B cell (primary cell): Measurements from ENCODE around the gene GPR3.

Experiments
- EZH2 ChIP-seq: IDR thresholded peaks from 2 replicates; pipeline ENCODE4 v1.6.1; 2012; ENCODE audit warnings: borderline replicate concordance, low read depth, mild to moderate bottlenecking, moderate library complexity, low read length; ENCODE audit not compliant: insufficient read depth, poor library complexity, severe bottlenecking
- TF ChIP-seq, protein P1 (sequence below): fragments of 200-600 bp; IDR thresholded peaks from one replicate; pipeline ENCODE4 v1.8.0; 2022; ENCODE audit warnings: antibody characterized with exemption, mild to moderate bottlenecking

DNA sequence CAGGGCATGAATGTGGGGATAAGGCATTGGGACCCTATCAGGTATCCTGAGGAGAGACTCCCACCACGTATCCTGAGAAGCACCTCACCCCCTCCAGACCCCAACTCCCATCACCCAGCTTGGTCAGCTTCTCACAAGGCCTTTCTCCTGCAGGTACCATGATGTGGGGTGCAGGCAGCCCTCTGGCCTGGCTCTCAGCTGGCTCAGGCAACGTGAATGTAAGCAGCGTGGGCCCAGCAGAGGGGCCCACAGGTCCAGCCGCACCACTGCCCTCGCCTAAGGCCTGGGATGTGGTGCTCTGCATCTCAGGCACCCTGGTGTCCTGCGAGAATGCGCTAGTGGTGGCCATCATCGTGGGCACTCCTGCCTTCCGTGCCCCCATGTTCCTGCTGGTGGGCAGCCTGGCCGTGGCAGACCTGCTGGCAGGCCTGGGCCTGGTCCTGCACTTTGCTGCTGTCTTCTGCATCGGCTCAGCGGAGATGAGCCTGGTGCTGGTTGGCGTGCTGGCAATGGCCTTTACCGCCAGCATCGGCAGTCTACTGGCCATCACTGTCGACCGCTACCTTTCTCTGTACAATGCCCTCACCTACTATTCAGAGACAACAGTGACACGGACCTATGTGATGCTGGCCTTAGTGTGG lies 1.3 kb downstream of the GPR3 start:
- TF ChIP-seq, protein P1, sequence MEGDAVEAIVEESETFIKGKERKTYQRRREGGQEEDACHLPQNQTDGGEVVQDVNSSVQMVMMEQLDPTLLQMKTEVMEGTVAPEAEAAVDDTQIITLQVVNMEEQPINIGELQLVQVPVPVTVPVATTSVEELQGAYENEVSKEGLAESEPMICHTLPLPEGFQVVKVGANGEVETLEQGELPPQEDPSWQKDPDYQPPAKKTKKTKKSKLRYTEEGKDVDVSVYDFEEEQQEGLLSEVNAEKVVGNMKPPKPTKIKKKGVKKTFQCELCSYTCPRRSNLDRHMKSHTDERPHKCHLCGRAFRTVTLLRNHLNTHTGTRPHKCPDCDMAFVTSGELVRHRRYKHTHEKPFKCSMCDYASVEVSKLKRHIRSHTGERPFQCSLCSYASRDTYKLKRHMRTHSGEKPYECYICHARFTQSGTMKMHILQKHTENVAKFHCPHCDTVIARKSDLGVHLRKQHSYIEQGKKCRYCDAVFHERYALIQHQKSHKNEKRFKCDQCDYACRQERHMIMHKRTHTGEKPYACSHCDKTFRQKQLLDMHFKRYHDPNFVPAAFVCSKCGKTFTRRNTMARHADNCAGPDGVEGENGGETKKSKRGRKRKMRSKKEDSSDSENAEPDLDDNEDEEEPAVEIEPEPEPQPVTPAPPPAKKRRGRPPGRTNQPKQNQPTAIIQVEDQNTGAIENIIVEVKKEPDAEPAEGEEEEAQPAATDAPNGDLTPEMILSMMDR: no peak
- no peak for TF ChIP-seq EZH2
